22Rv1 (cell line): ENCODE data around the gene FAM193B.

Experiments
- H3K27ac ChIP-seq: fragments of 450-650 bp; 2 replicates; pipeline ENCODE4 v1.5.1; 2017
- CTCF ChIP-seq: fragments of 450-650 bp; IDR thresholded peaks from 2 replicates; pipeline ENCODE4 v1.5.1; 2017; ENCODE audit warnings: mild to moderate bottlenecking
- ZFX ChIP-seq: fragments of 450-650 bp; IDR thresholded peaks from 2 replicates; pipeline ENCODE4 v1.6.1; 2017; ENCODE audit warnings: antibody characterized with exemption, borderline replicate concordance

Gene FAM193B

DNA sequence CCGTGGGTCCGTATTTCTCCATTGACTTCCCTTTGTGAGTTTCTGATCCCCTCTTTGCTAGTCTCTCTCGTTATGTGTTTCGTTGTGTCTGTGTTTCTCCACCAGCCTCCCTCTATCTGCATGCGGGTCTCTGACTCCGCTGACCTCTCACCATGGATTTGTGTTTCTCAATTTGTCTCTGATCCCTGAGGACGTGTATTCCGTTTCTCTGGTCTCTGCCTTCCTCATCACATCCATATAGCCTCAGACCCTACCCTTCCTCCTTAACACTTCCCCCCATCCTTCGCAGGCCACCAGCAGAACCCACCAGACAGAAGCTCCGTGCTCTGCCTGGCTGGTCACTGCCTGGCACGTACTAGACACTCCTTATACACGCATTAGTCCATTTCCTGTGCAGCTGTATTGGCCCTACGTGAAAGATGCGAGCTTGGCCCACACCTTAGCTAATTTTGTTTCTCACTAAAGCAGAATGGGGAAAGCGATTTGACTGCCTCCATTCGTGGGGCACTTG lies 46.2 kb upstream of the FAM193B start:
- no peak for TF ChIP-seq ZFX
- TF ChIP-seq CTCF = no peak
- H3K27ac ChIP-seq = peak overlapping the region; percentile 69

DNA sequence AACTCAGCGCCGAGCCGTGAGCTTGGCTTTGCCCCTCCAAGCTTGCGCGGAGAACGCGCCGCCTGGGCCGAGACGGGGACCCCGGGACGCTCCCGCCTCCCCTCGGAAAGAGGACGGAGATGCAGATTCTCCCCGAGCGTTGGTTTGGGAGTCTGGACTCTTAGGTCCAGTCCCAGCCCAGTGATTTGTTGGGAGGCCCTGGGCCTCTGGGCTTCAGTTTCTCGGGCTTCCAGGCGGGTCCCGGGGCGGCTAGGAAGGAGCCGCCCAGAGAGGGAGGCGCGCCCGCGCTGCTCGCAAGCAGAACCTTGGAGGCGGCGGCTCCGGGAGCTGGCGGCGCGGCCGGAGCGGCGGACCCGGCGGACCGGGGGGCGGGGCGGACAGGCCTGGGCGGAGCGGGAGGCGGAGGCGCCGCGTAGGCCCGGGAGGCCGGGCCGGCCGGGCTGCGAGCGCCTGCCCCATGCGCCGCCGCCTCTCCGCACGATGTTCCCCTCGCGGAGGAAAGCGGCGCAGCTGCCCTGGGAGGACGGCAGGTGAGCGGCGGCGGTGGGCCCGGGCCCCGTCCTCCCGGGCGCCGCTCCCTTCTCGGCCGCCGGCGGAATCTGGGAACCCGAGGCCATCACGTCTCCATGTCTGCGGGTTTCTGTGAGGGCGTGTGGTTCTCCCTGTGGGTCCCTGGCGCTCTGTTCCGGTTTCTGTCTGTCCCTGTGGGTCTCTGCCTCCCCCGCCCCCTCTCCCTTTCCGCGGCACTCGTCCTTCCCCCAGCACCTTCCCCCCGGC lies 45.6 kb upstream of the FAM193B start, which contains the start of gene B4GALT7:
Gene B4GALT7 (plus strand): TSS at position 402 of the 777 bp plus-strand sequence. CDS start 79 bp downstream, at position 481.
- peak within 1 kb of the TSS; percentile 69 for H3K27ac ChIP-seq
- TF ChIP-seq CTCF (no peak), ZFX (no peak)

GRCh38 chr5:177598477-177598876 lies 44.1 kb upstream of the FAM193B start:
- TF ChIP-seq ZFX = no peak
- TF ChIP-seq CTCF = no peak

DNA sequence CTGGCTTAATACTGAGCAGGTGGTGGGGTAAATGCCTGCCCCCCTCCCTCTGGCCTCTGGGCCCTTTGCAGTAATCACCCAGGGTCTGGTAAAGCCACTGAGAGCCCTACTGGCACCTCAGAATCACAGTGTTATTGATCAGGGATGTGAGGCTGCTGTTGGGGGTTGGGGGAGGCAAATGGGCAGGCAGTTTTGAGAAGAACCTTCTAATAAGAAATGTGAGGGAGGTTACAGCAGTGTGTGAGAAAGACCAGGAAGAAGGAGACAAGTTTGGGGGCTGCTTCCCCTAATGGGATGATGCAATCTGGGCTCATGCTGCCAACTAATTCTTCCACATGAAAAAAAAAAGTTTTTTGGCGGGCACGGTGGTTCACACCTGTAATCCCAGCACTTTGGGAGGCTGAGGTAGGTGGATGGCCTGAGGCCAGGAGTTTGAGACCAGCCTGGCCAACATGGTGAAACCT lies 42.4 kb upstream of the FAM193B start:
- no peak overlapping the region for H3K27ac ChIP-seq
- TF ChIP-seq CTCF (no peak), ZFX (no peak)

More at GRCh38 chr5:177598477-177598876, 44.1 kb upstream of the FAM193B start:
- no peak overlapping the region for H3K27ac ChIP-seq

- H3K27ac ChIP-seq = no peak overlapping the region
- TF ChIP-seq ZFX = no peak
- TF ChIP-seq CTCF = no peak
These were observed 41.8 kb upstream of the FAM193B start for GRCh38 chr5:177595991-177596774.

DNA sequence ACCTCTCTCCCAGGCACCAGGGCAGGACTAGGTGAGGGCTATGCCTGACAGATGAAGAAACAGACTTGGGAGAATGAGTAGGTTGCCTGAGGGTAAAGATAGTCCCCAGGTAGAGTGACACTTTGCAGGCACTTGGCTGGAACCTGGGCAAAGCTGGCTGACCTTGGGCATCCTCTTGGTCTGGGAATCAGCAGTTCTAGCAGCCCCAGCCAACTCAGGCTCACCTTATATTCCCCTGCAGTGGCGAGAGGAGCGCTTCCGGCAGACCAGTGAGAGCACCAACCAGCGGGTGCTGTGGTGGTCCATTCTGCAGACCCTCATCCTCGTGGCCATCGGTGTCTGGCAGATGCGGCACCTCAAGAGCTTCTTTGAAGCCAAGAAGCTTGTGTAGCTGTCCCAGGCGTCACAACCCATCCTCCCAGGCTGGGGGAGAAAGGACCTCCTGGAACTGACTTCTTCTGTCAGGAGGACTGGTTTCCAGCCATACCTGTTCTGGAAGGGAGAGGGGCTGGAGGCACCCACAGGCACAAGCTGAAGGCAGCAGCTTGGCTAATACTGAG lies 40.7 kb upstream of the FAM193B start:
- TF ChIP-seq CTCF = no peak
- TF ChIP-seq ZFX = no peak
- no peak overlapping the region for H3K27ac ChIP-seq
